Endothelial cell of umbilical vein (primary cell): Measurements from ENCODE around the gene SYNE1. TPM values are rescaled to one million over a fixed set of nuclear protein-coding genes. Genes with fewer than 3 reads are reported as not detected.

ENCODE experiments used
- BruUV-seq: library from RNA; stranded (reverse); fragments of 400-500 nt; replicated peaks from 2 replicates; lab custom pipeline; 2021; lab: Mats Ljungman, UMichigan
- CTCF ChIA-PET: fragments of 300-600, 350-600 bp; sonication (Branson Sonifier 250); formaldehyde crosslinking; loops from one replicate; lab custom pipeline; 2021; ENCODE audit warnings: antibody characterized with exemption, inconsistent platforms; lab: Charles Lee
- POLR2A ChIA-PET: fragments of 300-600, 350-600 bp; sonication (Branson Sonifier 250); formaldehyde crosslinking; loops from one replicate; lab custom pipeline; 2021; ENCODE audit warnings: antibody characterized with exemption, inconsistent platforms; lab: Charles Lee
- DNase-seq: peaks from one replicate; pipeline ENCODE4 v3.0.0-alpha.2; 2011; ENCODE audit warnings: low read depth, low spot score
- FAIRE-seq: peaks from 2 replicates; lab custom pipeline; 2011; peaks lifted over from hg19 to GRCh38; lab: Jason Lieb, UNC
- H2AFZ ChIP-seq: 2 replicates; pipeline ENCODE4 v1.6.0; 2012; ENCODE audit warnings: low read depth, low read length, control low read depth, inconsistent platforms
- H3K27ac ChIP-seq: 2 replicates; pipeline ENCODE4 v1.5.1; 2011; ENCODE audit warnings: low read depth, mild to moderate bottlenecking, control low read depth, low read length, moderate library complexity; ENCODE audit not compliant: insufficient read depth
- H3K27me3 ChIP-seq, 2 experiments: 2 replicates each; pipeline versions ENCODE4 v1.6.0 to v1.6.1; 2011; ENCODE audit warnings: low read length in 2 of 2, mixed read lengths in 1 of 2; ENCODE audit not compliant: control insufficient read depth in 2 of 2, insufficient read depth in 2 of 2
- H3K36me3 ChIP-seq, 2 experiments: 2 replicates in 1 of 2; 3 replicates in 1 of 2; pipeline ENCODE4 v1.5.1; 2011; ENCODE audit warnings: low read length in 2 of 2, mild to moderate bottlenecking in 1 of 2, moderate library complexity in 1 of 2; ENCODE audit not compliant: control insufficient read depth in 2 of 2, insufficient read depth in 2 of 2; ENCODE audit errors: extremely low read depth in 1 of 2
- H3K4me1 ChIP-seq: 3 replicates; pipeline ENCODE4 v1.5.1; 2011; ENCODE audit warnings: mild to moderate bottlenecking, low read length; ENCODE audit not compliant: control insufficient read depth, insufficient read depth; ENCODE audit errors: extremely low read depth
- H3K4me2 ChIP-seq: 2 replicates; pipeline ENCODE4 v1.6.1; 2011; ENCODE audit warnings: low read length, control low read depth, mixed read lengths; ENCODE audit not compliant: insufficient read depth
- H3K4me3 ChIP-seq, 3 experiments: fragments of 200-600 bp in 1 of 3; sonication (generic), shearing (Covaris generic) in 1 of 3; replicated peaks in 1 of 3; 2 replicates each; pipeline ENCODE4 v1.5.1; 2011 to 2016; ENCODE audit warnings: control low read depth in 3 of 3, low read length in 3 of 3, mild to moderate bottlenecking in 2 of 3, inconsistent platforms in 1 of 3, low read depth in 1 of 3, moderate library complexity in 1 of 3; ENCODE audit not compliant: insufficient read depth in 1 of 3
- H3K79me2 ChIP-seq: 2 replicates; pipeline ENCODE4 v1.6.0; 2012; ENCODE audit warnings: low read length, inconsistent platforms; ENCODE audit not compliant: control insufficient read depth, insufficient read depth
- H3K9ac ChIP-seq: replicated peaks from 2 replicates; pipeline ENCODE3; 2011; ENCODE audit warnings: low read length, control low read depth; ENCODE audit not compliant: insufficient read depth; ENCODE audit errors: extremely low read depth
- H3K9me1 ChIP-seq: replicated peaks from 3 replicates; pipeline ENCODE4 v1.6.0; 2011; ENCODE audit warnings: mild to moderate bottlenecking, low read length; ENCODE audit not compliant: control insufficient read depth, insufficient read depth; ENCODE audit errors: extremely low read depth
- H3K9me3 ChIP-seq: replicated peaks from 2 replicates; pipeline ENCODE4 v1.5.1; 2012; ENCODE audit warnings: low read length, inconsistent platforms; ENCODE audit not compliant: control insufficient read depth, insufficient read depth
- H4K20me1 ChIP-seq: replicated peaks from 2 replicates; pipeline ENCODE3; 2011; ENCODE audit warnings: mild to moderate bottlenecking, low read length; ENCODE audit not compliant: control insufficient read depth, insufficient read depth; ENCODE audit errors: extremely low read depth
- CTCF ChIP-seq, 2 donors: IDR thresholded peaks; 1 replicate in 1 of 2; 2 replicates in 1 of 2; pipeline ENCODE4 v1.5.1; 2011; ENCODE audit warnings: low read length in 2 of 2, mild to moderate bottlenecking in 2 of 2, moderate library complexity in 2 of 2, control low read depth in 1 of 2, inconsistent platforms in 1 of 2, low read depth in 1 of 2; ENCODE audit not compliant: insufficient read depth in 1 of 2; ENCODE audit errors: extremely low read depth in 1 of 2
- EZH2 ChIP-seq: IDR thresholded peaks from 2 replicates; pipeline ENCODE4 v1.6.1; 2012; ENCODE audit warnings: borderline replicate concordance, low read depth, mild to moderate bottlenecking, moderate library complexity, low read length, inconsistent platforms; ENCODE audit not compliant: severe bottlenecking
- FOS ChIP-seq: IDR thresholded peaks from 2 replicates; pipeline ENCODE4 v1.6.1; 2011; ENCODE audit warnings: mild to moderate bottlenecking, low read length, moderate library complexity, borderline replicate concordance; ENCODE audit not compliant: insufficient read depth
- GATA2 ChIP-seq: IDR thresholded peaks from 2 replicates; pipeline ENCODE4 v1.7.0; 2011; ENCODE audit warnings: low read depth, mild to moderate bottlenecking, moderate library complexity, mixed read lengths, low read length; ENCODE audit not compliant: insufficient read length, insufficient read depth
- JUN ChIP-seq: IDR thresholded peaks from 2 replicates; pipeline ENCODE4 v1.6.1; 2011; ENCODE audit warnings: borderline replicate concordance, low read depth; ENCODE audit not compliant: insufficient read length, insufficient read depth
- MAX ChIP-seq: IDR thresholded peaks from 2 replicates; pipeline ENCODE4 v1.6.1; 2011; ENCODE audit not compliant: insufficient read depth, insufficient read length
- MYC ChIP-seq: IDR thresholded peaks from one replicate; pipeline ENCODE4 v1.6.1; 2011; ENCODE audit warnings: mild to moderate bottlenecking, low read depth, low read length
- POLR2A ChIP-seq: IDR thresholded peaks from 2 replicates; pipeline ENCODE4 v1.6.1; 2012; ENCODE audit warnings: low read depth, mild to moderate bottlenecking, control low read depth, low read length
- POLR2AphosphoS5 ChIP-seq: IDR thresholded peaks from 2 replicates; pipeline ENCODE4 v1.6.1; 2012; ENCODE audit warnings: low read depth, mild to moderate bottlenecking, control low read depth, low read length, moderate library complexity; ENCODE audit not compliant: insufficient read depth
- dilution Hi-C: fragments of 300-500 bp; cut with MboI; formaldehyde crosslinking; loops from one replicate; pipeline ENCODE4 v1.15.0; 2019; ENCODE audit warnings: low sequenced_read_pairs; ENCODE audit not compliant: extremely low pct_ligation_motif_present
- intact Hi-C: fragments of 100-400 bp; cut with micrococcal nuclease; formaldehyde crosslinking; loops from one replicate; pipeline ENCODE4 v1.10.0; 2022
- polyA plus RNA-seq, 4 experiments: library from polyadenylated mRNA; depleted of rRNA in 3 of 4; stranded (reverse) in 3 of 4; unstranded in 1 of 4; fragments of >200 nt; gene quantifications; 2 replicates each; pipeline versions ENCODE4 v1.2.1 to v1.2.3, GENCODE V29; 2011 to 2012; ENCODE audit warnings: missing spikeins in 1 of 4
- total RNA-seq: library from RNA; stranded (reverse); gene quantifications from 2 replicates; pipeline ENCODE4 v1.2.3, GENCODE V29; 2021

Gene SYNE1
- total and polyA plus RNA-seq, 2 donors (not counting 3 experiments of a cell fraction or from before 2014, with no cell fraction given) = 26.5 to 52.3 TPM

DNA sequence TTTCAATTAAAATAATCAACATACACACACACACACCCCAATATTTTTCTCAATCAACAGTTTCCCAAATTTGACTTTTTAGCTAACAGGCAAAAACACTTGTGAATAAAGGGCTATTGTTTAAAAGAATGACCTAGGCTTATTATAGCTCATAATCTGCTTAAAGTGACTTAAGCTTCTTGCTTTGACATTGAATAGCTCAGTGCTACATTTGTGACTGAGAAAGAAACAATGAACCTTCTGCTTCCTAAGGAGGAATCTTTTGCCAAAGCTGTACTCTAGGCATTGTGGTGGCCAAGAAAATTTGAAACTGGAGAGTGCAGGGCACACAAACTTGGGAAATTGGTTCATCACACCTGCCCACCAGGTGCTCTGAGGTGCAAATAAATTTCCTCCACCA lies 282.0 kb downstream of the SYNE1 start:
- dilution Hi-C loops (no loop called here), intact Hi-C loops (no loop called here)
- Histone ChIP-seq H3K9ac (no peak overlapping the region), H2AFZ (no peak overlapping the region), H4K20me1 (no peaks in the 10 kb centered on the region), H3K4me2 (no peak overlapping the region), H3K4me1 (no peaks in the 10 kb centered on the region), H3K4me3 (no peak overlapping the region), H3K27ac (no peak overlapping the region), H3K9me1 (no peaks in the 10 kb centered on the region), H3K27me3 (no peaks in the 10 kb centered on the region), H3K79me2 (no peaks in the 10 kb centered on the region), H3K9me3 (no peaks in the 10 kb centered on the region), H3K36me3 (no peaks in the 10 kb centered on the region)
- no TSS peak for BruUV-seq
- DNase-seq (no peak), FAIRE-seq (peak; percentile 8)
- TF ChIP-seq EZH2 (no peak), FOS (no peak), POLR2A (no peak), MYC (no peak), CTCF (IDR thresholded peaks at IDR 0.05; ENCODE audit: extremely low read depth in 1 of 2, insufficient read depth in 1 of 2, low read depth in 1 of 2, low read length in 2 of 2) (no peak), MAX (no peak), JUN (no peak), GATA2 (no peak), POLR2AphosphoS5 (no peak)
- ChIA-PET POLR2A (no interaction called here), CTCF (interaction anchor here (0.6 to 3.3 kb wide), 5 partner anchors 10 to 85 kb away, joined by 3 to 15 read pairs (median 3); no protein-coding TSS in a partner anchor)
